Stimulated activated CD8-positive, alpha-beta memory T cell treated with anti-CD3 and anti-CD28 coated beads, Interleukin-15, amount 100 ng/mL, for 48 hours (primary cell): ENCODE measurements around the gene NIPAL3.
A peak's percentile ranks its signal among the peaks of the same experiment; 100 is the strongest.
"Not testable (repeated sequence)": the region's sequence is repeated elsewhere in the genome, so short reads cannot be mapped to it uniquely, and the experiment has no call there.

Source experiments
- DNase-seq, 2 donors: peaks; one replicate each; pipeline ENCODE4 v3.0.0-alpha.2; 2020; ENCODE audit warnings: low read depth in 2 of 2

NIPAL3 gene

DNA sequence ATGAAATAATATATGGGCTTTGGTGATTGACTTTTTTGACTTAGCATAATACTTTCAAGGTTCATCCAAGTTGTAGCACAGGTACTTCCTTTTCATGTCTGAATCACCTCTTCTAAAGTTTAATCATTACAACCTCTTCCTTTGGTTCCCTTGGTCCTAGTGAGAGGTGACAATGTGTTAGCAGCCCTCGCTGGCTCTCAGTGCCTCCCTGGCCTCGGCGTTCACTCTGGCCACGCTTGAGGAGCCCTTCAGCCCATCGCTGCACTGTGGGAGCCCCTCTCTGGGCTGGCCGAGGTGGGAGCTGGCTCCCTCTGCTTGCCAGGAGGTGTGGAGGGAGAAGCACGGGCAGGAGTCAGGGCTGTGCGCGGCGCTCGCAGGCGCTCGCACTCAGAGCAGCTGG is 74.1 kb downstream of the NIPAL3 start:
- no peak for DNase-seq

GRCh38 chr1:24490101-24490781 is 74.6 kb downstream of the NIPAL3 start:
- DNase-seq = no peak

DNA sequence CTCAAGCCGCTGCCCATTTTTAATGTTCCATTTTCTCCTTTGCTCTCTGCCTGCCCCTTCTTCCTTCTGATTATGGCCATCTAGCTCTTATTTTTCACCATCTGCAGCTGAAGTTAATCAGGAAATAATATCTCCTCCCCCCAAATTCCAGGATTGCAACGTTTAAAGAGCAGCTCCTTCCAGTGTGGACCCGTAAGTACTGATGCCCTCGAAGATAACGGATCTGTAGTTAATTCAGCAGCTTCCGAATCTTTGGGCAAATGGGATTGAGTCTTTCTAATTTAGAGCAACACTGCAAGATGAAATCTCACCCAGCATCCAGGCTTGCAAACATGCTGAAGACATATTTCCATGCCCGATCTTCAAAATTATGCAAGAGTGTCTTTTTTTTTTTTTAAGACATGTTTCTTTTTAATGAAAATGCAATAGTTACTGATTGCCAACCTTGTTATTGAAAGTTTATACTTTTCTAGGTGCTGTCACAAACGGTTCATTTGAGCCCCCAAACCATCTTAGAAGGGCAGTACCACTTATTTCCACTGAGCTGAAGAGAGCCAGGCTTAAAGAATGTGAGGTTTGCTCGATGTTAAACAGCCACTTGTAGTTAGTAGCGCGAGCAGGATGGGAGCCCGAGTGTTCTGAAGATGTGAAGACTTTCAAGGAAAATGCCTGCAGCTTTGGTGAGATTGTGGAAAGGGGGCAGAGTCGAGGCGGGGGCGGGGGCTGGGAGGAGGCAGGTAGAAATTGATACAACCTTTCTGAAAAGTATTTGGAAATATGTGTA is 76.2 kb downstream of the NIPAL3 start:
- DNase-seq = no peak

GRCh38 chr1:24492935-24493334 is 77.3 kb downstream of the NIPAL3 start:
- not testable (repeated sequence) for DNase-seq

GRCh38 chr1:24493785-24494184 is 78.2 kb downstream of the NIPAL3 start:
- DNase-seq = no peak

DNA sequence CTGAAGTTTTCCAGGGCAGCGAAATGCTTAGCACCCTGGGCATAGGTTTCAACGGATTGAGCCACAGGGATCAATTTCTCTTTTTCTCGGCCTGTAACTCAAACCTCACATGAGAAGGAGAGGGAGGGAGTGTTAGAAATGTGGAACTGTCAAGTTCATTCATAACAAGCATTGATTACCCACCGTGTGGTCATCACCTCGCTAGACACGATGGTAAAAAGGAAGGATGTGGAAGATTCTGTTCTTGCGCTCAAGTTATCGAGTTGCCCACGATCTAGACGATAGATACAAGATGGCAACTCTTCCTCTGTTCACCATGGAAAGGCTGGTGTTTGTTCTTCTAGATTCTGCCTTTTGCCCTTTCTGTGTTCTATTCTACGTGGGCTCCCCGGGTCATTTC is 83.0 kb downstream of the NIPAL3 start:
- DNase-seq = no peak

- no peak for DNase-seq
Measured at GRCh38 chr1:24500448-24501048, 84.9 kb downstream of the NIPAL3 start.

GRCh38 chr1:24501371-24502064 is 85.9 kb downstream of the NIPAL3 start:
- no peak for DNase-seq

- peak; percentile 45 to 67 for DNase-seq
Measured at GRCh38 chr1:24502065-24502708, 86.6 kb downstream of the NIPAL3 start.

DNA sequence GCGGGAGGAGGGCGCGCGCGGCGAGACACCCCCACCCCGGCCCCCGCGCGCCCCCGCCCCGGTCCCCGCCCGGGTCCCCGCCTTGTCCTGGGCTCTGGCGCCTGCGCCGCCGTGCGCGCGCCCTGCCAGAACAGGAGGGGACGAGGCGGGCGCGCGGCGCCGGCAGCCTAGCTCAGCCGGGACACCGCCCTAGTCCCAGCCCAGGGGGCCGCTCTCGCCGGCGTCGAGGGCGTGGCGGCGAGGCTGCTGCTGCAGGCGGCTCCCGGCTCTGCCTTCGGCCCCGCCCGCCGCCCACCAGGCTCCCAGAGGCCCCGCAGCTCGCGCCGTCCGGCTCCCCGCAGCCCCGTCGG is 87.1 kb downstream of the NIPAL3 start, which contains the start of gene RCAN3:
RCAN3 (plus strand) TSS at position 128 of the 350 bp plus-strand sequence. CDS start 11,537 bp downstream, outside the sequence.
- peak; percentile 91 to 92 for DNase-seq

DNA sequence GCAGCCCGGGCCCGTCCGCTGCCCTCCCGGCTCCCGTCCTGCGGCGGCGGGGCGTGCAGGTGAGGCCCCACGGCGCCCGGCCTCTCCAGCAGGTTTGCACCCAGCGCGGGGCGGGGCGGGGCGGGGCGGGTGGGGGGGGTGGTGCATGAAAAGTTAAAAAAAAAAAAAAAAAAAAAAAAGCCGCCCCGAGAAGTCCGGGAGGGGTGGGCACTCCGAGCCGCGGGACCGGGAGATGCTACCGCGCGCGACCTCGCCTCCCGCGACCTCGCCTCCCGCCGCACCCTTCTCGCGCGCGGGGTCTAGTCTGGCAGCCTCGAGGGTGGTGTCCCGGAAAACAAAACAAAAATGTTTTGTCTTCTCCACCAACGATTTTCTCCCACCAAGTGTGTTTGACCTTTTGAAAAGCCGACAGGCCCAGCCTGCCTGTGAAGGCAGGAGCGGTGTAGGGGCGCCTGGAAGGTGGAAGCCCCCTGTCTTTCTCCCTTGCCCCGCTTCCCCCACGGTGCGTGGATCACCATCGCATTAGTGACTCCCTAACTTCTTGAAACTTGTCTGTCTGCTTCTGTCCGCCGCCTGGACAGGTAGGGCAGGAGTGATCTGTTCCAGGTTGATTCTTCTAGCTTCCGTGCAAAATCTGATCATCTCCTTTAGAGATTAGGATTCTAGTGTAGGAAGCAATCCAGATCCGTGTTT is 87.6 kb downstream of the NIPAL3 start:
- no peak for DNase-seq

DNA sequence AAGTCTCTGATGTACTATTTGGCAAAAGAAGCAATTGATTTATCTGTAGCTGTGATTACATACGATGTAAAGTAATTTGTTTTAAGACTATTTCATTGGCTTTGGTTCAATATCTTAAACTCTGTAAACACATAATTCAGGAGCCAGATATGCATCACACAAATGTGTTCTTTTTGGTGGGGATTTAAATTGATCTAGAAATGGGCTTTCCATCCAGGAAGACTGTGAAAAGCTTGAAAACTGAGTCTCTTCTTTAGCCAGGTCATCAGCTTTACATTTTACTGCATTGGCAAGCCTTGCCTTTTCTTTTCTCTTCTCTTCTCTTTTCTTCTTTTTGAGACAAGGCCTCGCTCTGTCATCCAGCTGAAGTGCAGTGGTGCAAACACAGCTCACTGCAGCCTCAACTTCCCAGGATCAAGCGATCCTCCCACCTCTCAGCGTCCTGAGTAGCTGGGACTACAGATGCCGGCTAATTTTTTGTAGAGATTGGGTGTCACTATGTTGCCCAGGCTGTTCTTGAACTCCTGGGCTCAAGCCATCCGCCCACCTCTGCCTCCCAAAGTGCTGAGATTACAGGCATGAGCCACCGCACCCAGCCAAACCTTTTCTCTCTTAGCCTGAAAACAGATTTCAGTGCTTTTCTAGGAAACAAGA is 88.4 kb downstream of the NIPAL3 start:
- no peak for DNase-seq

DNA sequence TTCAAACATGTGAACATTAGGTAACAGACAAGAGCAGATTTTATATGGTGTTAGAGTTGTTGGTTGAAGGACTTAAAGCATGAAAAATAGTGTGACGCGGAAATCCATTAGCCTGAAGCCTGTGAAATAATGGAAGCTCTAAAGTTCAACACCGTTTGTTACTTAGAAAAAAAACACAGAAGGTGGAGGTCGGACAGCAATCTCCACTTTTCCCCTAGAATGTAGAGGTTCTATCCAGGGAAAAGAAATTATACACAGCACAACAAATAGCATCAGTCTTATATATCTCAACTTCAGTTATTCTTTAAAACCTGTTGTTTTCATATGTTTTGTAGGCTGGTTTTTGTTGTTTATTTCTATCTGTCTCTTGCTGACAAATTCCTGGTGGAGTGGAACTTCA is 89.0 kb downstream of the NIPAL3 start:
- no peak for DNase-seq

GRCh38 chr1:24505816-24506215 is 90.2 kb downstream of the NIPAL3 start:
- DNase-seq = no peak

DNA sequence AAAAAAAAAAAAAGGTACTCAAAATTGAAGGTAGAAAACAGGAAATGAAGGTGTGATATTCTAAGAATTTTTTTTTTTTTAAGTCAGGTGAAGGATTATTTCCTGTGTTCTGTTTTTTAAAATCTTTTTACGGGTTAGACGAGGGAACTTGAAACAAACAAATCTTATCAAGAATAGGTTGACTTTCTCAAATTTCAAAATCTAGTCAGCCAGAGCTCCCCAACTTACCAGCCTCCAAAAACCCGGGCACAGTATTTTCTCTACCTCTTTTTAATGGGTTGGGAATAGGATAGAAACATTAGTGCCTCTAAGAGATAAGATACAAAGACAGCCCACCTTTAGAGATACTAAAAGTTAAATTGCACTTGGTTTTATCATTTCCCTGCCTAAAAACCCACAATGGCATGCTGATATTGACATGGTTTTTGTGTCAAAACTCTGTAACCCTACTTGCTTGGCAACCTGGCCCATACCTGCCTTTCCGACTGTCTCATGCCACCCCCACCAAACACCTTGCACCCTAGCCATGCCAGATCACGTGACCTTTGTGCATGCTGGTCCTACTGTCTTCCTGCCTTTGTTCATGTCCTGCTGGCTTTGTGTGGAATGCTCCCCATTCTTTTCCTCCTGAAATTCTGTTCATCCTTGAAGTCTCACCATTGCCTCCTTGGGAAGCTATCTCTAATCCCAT is 91.2 kb downstream of the NIPAL3 start:
- DNase-seq = no peak

DNA sequence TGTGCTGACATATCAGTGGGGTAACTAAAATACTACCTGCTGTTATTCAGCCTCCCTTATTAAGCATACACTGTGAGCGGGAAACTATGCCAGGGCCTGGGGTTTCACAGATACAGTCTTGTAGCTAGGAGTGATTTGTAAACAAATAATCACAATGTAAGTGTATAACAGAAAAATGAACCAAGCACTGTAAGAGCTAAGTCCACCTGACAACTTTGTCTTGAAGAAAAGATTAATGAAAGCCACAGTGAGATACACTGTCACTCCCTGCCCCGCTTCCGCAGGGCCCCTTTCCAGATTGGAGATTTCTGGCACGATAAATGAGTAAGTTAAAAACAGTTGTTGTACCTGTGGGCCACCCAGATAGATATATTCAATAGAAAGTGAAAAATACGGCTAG is 91.8 kb downstream of the NIPAL3 start:
- DNase-seq = no peak

GRCh38 chr1:24508911-24509310 is 93.3 kb downstream of the NIPAL3 start:
- no peak for DNase-seq

- DNase-seq = no peak
Measured at GRCh38 chr1:24513706-24514105, 98.1 kb downstream of the NIPAL3 start.

GRCh38 chr1:24514946-24515345 is 99.3 kb downstream of the NIPAL3 start:
- no peak for DNase-seq

DNA sequence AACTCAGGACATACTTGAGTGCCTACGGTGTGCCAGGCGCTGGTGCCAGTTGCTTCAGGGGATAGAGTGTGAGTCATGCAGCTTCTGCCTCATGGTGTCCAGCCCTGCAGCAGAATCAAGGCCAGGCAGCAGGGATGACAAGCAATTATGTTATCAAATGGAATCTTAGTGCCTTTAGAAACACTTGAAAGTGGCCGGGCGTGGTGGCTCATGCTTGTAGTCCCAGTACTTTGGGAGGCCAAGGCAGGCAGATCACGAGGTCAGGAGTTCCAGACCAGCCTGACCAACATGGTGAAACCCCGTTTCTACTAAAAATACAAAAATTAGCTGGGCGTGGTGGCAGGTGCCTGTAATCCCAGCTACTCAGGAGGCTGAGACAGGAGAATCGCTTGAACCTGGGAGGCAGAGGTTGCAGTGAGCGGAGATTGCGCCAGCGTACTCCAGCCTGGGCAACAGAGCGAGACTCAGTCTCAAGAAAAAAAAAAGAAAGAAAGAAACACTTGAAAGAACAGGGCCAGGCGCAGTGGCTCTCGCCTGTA is 100.1 kb downstream of the NIPAL3 start:
- DNase-seq = not testable (repeated sequence)
